Tibial nerve (tissue), 3 donors: ENCODE results near the gene ARPC5L.
"Not testable (repeated sequence)": the region's sequence is repeated elsewhere in the genome, so short reads cannot be mapped to it uniquely, and the experiment has no call there.

Experiments used
- CTCF ChIP-seq, 5 experiments: fragments of 200-600 bp in 3 of 5; fragments of 450-650 bp in 2 of 5; sonication (generic) in 3 of 5; IDR thresholded peaks; one replicate each; pipeline ENCODE4 v1.5.1; 2016 to 2019; ENCODE audit warnings: antibody characterized with exemption in 5 of 5, mild to moderate bottlenecking in 3 of 5, moderate library complexity in 2 of 5
- POLR2A ChIP-seq, 2 donors: fragments of 450-650 bp; IDR thresholded peaks; one replicate each; pipeline ENCODE4 v1.6.1; 2017; ENCODE audit warnings: antibody characterized with exemption in 2 of 2, mild to moderate bottlenecking in 2 of 2, moderate library complexity in 2 of 2

GRCh38 chr9:124838132-124838531 lies 23.8 kb upstream of the ARPC5L start:
- not testable (repeated sequence) for TF ChIP-seq CTCF, POLR2A (IDR thresholded peaks at IDR 0.05)
